Activated CD4-positive, alpha-beta T cell treated with anti-CD3 and anti-CD28 coated beads for 1 hour (primary cell): Measurements from ENCODE around the gene GSTO1.
A peak's percentile ranks its signal among the peaks of the same experiment; 100 is the strongest.
"Not testable (repeated sequence)": the region's sequence is repeated elsewhere in the genome, so short reads cannot be mapped to it uniquely, and the experiment has no call there.

Experiments
- DNase-seq: peaks from one replicate; pipeline ENCODE4 v3.0.0-alpha.2; 2020

GSTO1 gene

DNA sequence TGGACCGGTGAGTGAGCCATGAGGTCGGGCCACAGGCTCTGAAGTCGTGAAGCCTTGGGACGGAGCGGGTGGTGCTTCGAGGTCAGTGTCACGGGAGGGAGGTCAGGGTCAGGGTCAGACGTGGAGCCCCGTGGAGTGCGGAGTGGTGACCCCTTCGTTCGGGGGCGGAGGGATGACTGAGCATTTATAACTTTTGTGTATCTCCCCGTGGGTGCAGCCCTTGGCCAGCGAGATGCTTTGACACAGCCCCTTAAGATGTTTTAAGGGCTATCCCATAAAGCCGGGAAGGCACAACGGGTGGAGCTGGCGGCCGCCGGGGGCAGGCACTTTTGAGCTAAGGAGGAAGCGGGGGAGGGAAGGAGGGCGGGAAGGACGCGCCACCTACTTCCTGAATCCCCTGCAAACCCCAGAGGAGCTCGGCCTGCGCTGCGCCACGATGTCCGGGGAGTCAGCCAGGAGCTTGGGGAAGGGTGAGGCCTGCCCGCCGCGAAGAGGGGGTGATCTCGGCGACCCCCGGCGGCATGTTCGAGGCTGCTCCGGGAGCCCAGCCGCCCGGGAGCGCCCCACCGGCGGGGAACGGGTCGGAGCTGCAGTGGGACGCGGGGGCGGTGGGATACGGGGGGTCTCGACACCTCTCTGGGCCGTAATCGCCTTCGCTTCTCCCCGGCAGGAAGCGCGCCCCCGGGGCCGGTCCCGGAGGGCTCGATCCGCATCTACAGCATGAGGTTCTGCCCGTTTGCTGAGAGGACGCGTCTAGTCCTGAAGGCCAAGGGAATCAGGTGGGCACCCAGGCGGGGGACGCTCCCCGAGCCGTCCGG, at the start of gene GSTO1:
TSS of gene GSTO1 (plus strand) at position 400 of the 818 bp plus-strand sequence. CDS start at position 437, 37 bp downstream.
- peak; percentile 26 for DNase-seq

DNA sequence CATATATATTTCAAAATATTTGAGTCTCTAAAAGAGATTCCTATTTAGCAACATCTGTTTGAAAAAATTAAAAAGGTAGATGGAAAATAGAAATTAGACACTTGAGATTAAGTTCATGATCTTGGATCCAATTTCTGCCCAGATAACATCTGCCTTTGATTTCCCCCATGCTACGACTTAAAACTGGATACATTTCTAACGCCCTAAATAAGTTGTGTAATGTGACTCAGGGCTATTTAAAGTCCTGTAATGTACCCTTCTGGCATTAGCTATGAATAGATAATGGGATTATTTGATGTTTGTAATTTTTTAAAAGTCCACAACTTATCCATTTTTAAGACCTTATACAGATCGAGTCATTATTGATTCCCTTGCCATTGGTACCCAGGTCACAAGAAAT, 46.0 kb upstream of the GSTO1 start:
- DNase-seq: no peak

DNA sequence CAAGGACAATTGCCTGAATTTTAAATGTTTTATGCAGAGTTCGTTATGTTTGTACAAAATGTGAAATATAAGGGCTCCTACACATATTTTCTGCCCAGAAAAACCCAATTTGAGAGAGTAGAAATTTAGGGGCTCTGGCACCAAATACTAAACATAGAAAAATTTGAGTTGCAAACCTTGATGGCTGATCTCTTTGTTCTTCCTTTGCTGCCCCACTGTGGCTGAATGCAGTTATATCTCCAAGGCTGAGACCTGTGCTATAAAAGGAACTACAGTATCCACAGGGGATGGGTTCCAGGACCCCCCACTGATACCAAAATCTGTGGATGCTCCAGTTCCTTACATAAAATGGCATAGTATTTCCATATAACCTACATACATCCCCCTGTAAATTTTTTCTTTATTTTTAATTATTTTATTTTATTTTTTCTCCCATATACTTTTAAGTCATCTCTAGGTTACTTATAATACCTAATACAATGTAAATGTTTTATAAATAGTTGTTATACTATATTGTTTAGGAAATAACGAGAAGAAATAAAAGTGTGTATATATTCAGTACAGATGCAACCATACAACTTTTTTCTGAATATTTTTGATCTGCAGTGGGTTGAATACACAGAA, 45.0 kb upstream of the GSTO1 start:
- no peak for DNase-seq

DNA sequence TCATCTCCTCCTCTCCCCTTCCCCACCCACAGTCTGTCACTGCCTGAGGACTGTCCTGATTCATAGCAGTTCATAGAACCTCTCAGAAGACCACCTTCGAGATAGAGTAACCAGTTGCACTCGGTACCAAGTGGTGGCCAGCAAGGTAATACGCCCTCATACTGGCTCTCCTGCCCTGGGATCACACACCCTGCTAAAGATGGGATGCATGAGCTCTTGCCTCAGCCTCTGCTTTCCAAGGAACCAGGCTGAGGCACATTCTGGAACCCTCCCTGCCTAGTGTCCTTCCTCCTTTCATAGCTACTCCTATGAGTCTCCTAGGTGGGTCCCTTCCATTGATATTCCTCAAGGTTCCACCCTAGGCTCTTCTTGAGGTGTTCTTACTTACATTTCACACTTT, 38.1 kb upstream of the GSTO1 start:
- no peak for DNase-seq

DNA sequence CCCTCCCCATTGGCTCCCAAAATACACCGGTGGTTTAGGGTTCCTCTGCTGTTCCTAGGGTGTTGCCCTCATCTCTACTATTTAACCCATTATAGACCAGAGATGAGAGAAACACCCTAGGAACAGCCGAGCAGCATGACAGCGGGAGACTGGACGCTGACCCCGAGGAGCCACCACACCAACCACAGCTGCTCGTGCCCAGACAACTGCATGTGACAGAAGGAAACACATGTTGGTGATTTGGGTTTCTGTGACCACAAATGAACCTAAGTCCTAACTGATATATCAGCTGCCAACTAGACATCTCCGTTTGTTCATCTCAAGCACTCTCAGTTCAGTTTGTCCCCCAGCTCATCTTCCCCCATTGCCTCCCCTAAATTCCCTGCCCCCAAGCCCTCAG, 35.9 kb upstream of the GSTO1 start:
- no peak for DNase-seq

DNA sequence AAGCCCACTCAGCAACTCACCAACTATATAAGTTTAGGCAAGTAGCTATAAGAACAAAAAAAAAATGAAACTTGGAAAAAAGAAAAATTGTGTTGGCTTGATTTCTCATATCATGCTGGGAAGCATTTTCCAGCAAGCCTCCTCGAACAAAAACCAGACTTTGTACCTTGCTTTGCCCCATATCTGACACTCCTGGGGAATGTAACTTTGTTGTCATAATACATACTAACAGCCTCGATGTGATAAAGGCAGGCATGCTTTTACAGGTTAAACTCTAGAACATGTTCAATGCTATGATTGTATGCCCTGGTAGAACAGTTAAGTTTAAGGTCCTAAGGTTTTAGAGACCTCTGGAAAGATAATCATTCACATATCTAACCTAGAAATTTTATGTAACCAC, 34.2 kb upstream of the GSTO1 start:
- no peak for DNase-seq

DNA sequence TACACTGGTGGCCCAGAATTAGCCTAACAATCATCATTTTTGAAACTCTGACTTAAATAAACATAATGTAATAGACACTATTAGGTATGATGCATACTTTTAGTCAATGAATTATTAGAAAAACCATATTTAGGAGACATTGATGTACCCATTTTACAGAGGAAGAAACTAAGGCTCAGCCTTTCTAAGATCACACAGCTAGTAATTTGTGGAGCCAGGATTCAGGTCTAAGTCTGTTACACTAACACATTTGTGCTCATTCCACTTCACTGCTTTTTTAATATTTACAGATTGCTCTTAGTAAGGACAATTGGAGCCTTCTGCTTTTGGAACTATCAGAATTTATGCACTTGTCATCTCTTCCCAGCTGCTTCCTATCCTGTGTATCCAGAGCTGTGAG, 31.4 kb upstream of the GSTO1 start:
- no peak for DNase-seq

DNA sequence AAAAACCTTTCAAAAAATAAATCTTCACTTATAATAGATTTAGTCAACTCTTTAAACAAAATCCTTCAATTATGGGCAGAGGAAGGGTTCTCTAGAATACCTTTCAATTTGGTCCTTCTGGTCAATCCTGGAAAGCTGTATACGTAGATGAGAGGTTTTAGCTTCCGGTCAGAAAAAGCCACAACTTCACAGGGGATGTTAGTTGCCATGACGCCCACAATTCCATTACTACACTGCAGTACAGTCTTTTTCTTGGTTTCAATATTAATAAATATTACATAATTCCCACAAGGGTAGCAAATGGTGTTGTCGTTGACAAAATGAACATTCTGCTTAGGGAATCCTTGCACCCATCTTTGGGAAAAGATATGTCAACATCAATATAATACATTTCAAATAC, 24.2 kb upstream of the GSTO1 start:
- DNase-seq: no peak

DNA sequence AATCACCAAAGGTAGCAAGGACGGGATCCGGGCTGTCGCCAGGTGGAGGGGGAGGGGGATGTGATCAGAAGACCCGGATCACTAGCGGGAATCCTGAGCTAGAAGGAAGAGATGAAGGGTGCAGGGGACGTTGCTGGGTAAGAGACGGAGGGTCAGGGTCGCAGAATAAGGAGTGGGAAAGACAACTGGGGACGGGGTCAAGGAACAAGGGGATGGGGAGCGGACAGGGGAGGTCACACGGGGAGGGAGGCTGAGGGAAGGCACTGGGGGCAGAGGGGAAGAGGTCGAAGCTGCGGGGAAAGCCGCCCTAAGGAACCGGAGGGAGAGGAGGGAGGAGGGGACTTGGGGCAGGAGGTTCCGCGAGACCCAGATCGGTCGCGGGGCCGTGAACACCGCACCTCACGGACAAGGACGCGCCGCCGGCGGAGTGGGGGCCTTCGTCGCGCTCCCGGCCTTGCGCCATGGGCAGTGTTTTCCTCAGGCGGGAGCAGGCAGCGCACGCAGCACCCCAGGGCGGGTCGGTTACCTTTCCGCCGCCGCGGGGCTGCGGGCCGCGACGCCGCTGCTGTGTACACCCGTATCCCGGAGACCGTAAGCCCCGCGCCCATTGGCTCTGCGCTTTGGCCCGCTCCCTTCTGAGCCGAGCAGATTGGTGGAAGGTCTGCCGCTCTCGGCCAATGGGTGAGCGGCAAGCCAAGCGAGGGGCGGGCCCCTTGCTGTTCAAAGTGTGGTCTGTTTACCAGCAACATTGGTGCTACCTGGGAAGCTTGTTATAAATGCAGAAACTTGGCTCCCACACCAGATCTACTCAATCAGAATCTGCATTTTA, 22.7 kb upstream of the GSTO1 start, which contains the start of gene CFAP43:
TSS of gene CFAP43 (minus strand) at position 581 of the 829 bp plus-strand sequence. CDS start at position 463, 118 bp downstream.
- DNase-seq: peak; percentile 99

DNA sequence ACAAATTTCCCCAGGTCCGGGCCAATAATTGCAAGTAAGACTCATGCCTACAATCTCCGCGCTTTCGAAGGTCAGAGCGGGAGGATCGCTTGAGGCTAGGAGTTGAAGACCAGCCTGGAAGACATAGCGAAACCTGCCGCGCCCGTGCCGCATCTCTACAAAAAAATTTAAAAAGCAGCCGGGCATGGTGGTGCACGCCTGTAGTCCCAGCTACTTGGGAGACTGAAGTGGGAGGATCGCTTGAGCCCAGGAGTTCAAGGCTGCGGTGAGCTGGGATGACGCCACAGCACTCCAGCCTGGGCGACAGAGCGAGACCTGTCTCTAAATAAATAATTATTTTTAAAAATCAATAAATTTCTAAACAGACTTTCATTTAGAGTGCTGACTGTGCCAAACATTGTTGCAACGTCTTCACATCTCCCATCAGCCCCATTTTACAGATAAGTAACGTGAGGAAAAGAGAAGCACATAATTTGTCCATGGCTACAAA, 22.0 kb upstream of the GSTO1 start:
- DNase-seq: no peak

DNA sequence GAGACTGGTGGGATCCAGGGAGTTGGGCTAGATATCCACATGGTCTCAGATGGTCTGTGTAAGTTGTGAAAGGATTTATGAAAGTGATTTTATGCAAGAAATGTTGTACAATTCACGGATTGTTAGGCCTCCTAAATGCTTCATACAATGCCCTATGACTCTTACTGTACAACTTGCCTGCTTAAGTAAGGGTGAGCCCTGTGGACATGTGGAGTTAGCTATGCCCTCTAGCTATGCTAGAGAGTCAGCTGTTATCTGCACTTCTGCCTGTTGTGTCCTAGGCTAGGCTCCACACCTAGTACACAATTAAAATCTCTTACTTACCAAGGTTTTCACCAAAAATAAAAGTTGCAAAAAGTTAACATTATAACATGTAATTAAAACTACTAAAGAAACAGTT, 20.9 kb upstream of the GSTO1 start:
- no peak for DNase-seq

DNA sequence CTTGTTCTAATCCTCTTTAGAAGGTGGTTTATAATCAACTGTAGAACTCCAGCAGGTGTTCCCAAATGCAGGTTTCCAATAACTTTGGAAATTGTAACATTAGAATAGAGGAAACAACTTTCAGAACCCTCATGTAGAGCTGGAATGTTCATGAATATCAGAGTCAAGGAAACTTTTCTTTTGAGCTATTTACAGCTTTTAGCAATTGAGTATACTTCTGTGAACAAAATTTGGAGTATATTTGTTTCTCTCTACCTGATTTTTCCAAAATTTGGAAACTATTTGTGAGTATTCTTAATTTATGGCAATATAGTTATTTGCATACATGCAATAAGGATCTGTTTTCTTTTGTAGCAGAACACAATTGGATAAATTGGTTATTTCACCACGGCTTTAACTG, 19.8 kb upstream of the GSTO1 start:
- no peak for DNase-seq

DNA sequence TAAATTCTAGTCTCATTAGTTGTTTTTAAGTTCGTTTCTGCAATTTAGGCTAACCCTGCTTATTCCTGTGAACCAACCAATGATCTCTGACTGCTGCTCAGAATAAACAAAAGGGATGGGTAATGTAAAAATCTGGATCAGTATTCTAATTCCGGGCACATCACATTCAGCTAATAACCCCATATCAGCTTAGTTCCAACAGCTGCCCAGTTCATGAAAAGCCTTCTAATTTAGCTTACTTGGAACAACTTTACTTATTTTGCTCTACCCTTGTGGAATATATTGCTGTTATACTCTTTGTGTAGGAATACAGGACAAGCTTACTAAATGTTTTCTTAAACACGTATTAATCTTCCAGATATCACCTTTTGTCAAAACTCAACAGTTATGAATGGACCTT, 18.9 kb upstream of the GSTO1 start:
- DNase-seq: no peak

DNA sequence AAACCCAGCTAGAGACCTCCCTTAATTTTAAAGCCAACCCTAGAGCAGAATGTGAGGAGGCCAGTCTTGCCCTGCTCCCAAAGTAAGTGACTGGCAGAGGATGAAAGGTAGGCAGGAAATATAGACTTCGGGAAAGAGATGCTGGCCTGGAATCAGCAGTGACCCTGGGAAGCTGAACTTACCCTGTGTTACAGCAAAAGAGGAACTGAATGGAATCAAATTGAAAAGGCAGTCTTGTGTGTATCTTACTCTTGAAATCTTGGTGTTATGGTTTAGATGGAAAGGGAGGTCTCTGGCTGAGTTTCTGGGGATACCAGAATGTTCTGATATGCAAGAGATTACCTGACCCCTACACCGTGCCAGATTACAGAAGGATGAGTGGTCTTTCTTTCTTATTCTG, 14.6 kb upstream of the GSTO1 start:
- DNase-seq: no peak

DNA sequence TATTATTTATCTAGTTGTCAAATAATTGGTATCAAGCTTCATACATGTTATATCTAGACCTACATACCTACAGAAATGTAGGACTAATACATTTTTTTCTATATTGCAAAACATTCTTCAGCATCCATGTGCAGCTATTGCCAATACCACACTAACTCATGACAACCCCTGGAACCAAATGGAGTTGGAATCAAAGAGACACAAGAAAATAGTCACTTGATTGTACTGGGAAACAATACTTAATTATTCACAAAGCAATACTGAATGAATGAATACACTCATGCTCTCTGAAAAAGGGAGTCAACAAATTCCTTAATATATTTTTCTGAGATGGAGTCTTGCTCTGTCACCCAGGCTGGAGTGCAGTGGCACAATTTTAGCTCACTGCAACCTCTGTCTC, 12.1 kb upstream of the GSTO1 start:
- DNase-seq: no peak

DNA sequence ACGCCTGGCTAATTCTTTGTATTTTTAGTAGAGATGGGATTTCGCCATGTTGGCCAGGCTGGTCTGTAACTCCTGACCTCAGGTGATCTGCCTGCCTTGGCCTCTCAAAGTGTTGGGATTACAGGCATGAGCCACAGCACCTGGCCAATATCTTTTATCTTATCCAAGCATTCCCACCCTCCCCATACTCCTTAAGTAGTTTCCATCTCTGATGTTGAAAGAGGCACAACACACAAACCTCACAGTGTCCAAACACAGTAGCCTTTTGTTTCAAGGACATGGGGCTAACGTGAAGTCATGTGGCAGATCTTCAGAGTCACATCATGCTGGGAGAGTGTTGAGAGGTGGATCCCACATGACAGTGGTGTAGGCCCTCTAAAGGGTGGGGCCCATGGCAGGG, 11.7 kb upstream of the GSTO1 start:
- DNase-seq: not testable (repeated sequence)

DNA sequence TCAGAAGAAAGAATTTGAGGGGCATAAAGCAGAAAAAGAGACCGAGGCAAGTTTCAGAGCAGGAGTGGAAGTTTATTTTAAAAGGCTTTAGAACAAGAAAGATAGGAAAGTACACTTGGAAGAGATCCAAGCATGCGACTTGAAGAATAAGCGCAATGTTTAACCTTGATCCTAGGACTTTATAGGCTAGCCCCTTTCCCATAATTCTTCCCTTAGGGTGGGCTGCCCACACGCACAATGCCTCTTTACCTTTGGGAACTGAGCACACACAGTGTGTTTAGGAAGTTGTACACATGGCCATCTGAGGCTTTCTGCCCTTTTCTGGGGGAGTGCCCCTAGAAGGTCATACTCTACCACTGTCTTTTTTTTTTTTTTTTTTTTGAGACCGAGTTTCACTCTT, 11.2 kb upstream of the GSTO1 start:
- DNase-seq: no peak

DNA sequence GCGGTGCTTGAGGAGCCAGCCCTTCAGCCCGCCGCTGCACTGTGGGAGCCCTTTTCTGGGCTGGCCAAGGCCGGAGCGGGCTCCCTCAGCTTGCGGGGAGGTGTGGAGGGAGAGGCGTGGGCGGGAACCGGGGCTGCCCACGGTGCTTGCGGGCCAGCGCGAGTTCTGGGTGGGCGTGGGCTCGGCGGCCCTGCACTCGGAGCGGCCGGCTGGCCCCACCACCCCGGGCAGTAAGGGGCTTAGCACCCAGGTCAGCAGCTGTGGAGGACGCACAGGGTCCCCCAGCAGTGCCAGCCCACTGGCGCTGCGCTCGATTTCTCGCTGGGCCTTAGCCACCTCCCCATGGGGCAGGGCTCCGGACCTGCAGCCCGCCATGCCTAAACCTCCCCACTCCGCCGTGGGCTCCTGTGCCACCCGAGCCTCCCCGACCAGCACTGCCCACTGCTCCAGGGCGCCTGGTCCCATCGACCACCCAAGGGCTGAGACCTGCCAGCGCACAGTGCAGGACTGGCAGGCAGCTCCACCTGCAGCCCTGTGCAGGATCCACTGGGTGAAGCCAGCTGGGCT, 9.5 kb upstream of the GSTO1 start:
- no peak for DNase-seq

DNA sequence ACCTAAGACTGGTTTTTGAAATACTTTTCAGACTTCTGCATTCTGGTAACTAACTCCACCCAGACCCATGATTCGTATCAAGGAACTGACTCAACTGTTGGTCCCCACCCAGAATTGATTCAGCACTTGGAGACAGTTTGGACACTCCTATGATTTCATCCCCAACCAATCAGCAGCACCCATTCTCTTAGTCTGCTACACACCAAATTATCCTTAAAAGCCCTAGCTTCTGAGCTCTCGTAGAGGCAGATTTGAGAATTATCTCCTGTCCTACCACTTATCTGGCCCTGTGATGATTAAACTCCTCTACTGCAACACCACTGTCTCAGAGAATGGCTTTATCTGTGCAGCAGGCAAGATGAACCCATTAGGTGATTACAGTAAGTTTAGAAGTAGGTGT, 7.7 kb upstream of the GSTO1 start:
- DNase-seq: no peak

DNA sequence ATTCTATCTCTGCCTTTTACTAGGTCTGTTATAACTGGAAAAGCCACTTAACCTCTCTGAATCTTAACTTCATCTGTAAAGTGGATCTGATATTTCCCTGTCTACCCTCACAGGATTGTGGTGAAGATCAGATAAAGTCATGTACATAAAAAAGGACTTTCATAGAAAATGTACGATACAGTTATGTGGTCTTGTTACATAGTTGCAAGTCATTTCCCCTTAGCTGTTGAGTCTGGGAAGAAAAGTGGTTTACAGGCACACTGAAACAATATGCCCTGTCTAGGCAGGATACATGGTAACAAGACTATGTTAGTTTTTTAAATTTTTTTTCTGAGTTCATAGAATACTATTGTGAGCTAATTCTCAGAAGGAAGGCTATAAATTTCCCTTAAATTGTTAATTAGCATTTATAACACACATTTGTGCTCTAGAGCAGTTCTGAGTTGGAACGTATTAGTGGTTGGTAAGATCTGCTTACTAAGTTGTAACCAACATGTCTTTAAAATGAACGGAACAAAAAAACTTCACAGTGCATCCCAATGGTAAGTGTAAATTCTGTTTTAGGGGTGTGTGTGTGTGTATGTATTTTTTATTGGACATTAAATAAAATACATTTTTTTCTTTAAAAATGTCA, 7.1 kb upstream of the GSTO1 start:
- no peak for DNase-seq

DNA sequence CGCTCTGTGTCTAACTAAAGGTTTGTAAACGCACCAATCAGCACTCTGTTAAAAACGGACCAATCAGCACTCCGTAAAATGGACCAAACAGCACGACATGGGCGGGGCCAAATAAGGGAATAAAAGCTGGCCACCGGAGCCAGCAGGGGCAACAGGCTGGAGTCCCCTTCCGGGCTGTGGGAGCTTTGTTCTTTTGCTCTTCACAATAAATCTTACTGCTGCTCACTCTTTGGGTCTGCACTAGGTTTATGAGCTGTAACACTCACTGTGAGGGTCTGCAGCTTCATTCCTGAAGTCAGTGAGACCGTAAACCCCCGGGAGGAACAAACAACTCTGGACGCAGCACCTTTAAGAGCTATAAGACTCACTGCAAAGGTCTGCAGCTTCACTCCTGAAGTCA, 5.8 kb upstream of the GSTO1 start:
- DNase-seq: not testable (repeated sequence)

DNA sequence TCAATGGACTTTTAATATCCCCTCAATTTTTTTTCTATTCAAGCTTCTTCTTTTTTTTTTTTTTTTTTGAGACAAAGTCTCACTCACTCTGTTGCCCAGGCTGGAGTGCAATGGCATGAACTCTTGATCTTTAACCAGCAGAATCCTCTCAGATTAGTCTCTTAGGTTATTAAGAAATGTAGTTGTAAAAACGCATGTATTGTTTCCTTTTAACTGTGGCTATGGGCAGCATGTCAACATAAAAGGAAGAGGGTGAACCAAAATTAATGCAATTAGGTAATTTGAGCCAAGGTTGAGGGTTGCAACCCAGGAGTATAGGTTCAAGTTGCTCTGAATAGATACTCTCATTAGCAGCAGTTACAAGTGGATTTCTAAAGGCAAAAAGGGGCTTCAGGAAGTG, 4.3 kb upstream of the GSTO1 start:
- no peak for DNase-seq

DNA sequence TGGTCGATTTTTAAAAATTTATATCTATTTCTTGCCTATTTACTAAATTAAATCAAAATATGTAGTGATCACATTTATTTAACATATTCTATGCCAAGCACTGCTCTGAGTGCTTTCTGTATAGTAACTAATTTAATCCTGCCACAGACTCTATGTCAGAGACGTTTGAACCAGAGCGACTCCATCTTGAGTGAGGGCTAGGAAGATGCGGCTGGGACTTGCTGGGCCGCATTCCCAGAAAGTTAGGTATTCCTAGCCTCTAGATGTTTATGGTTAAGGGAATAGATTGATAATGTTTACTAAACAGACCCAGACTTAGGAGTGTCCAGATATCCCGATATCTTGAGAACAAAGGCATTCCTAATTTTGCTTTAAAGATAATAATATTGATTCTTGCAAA, 3.2 kb upstream of the GSTO1 start:
- DNase-seq: no peak
